COR-L47 (cell line): ENCODE results near the gene IFI27L1.

ENCODE experiments used
- DNase-seq: peaks from one replicate; lab custom pipeline; 2025; lab: John Stamatoyannopoulos, UW

The IFI27L1 gene

DNA sequence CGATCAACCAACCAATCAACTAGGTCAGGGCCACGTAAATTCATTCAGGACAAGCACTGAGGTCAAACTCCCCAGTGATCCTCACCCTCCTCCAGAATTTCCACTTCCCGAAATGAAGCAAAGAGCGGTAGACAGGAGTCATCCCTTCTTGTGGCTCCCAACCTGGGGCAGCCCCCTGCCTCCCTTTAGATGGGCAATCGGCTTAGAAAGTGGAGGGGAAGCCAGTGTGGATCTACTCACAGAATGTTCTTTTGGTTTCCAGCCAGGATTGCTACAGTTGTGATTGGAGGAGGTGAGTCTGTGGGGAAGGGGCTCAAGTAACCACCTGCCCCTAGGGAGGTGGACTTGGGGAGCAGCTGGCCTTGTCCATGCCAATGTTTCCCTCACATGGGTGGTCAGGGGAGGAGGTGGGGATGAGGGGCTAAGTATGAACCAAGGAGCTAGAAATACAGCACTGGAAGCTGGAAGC is 33.5 kb downstream of the IFI27L1 start:
- no peak for DNase-seq

DNA sequence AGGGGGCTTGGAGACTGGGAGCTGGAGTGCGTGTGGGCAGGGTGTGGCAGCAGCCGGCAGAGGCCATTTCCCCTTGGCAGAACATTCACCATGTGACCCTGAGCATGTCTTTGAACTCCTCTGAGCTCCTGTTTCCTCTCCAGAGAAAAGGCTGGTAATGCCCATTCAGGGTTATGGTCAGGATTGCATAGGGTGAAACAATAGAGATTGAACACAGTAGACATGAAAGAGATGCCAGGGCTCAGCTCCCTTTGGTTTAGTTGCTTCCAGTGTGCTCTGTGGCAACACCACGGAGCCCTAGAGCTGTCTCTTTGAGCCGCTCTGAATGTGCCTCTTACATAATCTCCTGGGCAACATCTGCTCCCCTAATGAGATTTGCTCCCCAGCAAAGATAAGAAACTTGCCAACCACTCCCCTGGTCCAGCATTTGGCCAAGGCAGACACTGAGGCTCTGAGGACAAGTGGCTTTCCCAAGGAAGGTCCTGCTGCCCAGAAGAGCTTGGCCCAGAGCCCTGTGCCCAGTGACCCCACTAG is 34.0 kb downstream of the IFI27L1 start:
- DNase-seq: no peak

GRCh38 chr14:94115631-94116030 is 34.5 kb downstream of the IFI27L1 start:
- DNase-seq: no peak

DNA sequence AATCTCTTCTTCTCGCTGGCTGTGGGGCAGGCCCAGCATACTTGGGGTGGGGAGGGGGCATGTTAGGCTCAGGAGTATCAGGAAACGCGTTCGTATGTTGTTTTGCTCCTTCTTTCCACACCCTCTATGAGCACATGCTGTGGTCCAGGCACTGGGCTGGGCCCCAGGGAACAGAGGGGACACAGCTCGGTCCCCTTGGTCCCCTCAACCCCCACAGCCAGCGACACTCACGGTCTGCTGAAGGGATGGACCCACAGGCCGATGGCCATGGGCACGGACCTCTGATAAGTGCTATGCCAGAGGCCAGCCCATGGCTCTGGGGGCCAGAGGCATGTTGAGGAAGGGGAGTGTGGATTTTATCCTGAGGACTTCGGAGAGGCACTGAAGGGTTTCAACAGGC is 35.6 kb downstream of the IFI27L1 start:
- DNase-seq: no peak

GRCh38 chr14:94117856-94118255 is 36.7 kb downstream of the IFI27L1 start:
- DNase-seq: no peak

GRCh38 chr14:94119071-94119470 is 38.0 kb downstream of the IFI27L1 start:
- DNase-seq: no peak

DNA sequence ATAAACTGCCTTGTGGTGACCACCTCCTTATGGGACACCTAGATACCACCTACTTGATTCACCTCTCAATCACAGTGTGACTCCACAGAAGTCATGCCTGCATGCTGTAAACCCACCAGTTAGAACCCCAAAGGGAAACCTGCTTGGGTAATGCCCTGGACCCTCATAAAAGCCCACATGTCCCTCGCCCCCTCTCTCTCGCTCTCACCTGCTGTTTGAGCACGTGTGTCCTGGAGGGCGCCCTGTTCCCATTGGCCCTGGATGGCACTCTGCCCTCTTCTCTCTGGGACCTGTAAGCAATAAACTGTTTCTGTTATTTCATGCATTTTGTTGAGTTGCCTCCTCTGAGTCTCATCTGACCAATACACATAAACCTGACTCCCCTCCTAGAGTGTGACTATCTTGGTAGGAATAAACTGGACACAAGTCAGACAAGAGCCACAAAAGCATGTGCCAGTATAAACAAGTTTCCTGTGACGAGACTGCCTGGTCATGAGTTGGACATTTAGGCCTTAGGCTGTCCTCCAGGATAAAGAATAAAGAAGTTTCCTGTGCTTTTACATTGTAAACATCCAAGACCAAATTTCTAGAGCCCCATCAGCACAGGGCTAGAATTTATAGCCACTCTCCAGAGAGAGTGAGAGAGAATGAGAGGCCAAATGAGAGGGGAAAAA is 39.7 kb downstream of the IFI27L1 start:
- no peak for DNase-seq

- no peak for DNase-seq
Observed at GRCh38 chr14:94121485-94121884, 40.4 kb downstream of the IFI27L1 start.

- no peak for DNase-seq
Observed at GRCh38 chr14:94122438-94122837, 41.3 kb downstream of the IFI27L1 start.

DNA sequence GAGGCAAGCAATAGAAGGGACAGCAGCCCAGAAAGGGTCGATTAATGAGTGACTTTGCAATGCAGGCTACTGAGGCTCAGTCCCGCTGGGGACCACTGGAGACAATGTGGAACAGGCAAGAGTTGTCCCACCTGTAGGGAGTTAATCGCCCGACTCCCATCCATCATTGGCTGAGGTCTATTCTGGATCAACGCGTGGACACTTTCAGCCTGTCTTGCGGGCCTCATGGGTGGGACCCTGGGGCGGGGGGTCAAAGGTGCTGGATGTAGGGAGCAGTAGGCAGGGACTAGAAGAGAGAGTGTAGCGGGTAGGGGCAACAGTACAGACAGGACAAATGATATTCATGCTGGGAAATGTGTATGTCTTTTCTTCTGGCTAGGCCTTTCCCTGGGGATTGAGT is 42.2 kb downstream of the IFI27L1 start:
- no peak for DNase-seq

- no peak for DNase-seq
Observed at GRCh38 chr14:94123868-94124267, 42.8 kb downstream of the IFI27L1 start.

DNA sequence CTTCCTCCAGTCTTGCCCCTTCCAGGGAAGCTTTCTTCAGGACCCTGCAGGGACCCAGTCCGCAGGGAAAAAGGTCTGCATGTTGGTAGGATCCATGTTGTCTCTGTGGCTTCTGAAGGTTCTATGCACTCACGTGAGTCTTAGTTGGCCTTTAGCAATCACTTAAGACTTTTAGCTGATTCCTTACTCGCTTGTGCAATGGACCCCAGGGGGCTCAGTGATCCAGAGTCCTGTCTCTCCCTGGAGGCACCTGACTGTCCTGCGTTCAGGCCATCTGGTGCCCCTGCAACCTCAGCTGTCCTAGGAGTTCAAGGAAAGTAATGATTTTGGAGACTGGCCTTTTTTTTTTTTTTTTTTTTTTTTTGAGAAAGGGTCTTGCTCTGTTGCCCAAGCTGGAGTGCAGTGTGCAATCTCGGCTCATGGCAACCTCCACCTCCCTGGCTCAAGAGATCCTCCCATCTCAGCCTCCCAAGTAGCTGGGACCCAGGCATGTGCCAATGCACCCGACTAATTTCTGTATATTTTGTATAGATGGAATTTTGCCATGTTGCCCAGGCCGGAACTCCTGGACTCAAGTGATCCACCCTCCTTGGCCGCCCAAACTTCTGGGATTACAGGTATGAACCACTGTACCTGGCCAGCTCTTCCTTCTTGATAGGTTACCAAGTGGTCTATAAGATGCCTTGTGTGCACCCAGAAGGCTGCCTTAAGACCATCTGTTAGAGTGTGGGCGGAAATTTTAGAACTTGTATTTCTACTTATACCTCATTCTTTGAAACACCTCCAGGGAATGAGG is 43.7 kb downstream of the IFI27L1 start:
- no peak for DNase-seq

GRCh38 chr14:94125659-94126418 is 44.7 kb downstream of the IFI27L1 start:
- no peak for DNase-seq

DNA sequence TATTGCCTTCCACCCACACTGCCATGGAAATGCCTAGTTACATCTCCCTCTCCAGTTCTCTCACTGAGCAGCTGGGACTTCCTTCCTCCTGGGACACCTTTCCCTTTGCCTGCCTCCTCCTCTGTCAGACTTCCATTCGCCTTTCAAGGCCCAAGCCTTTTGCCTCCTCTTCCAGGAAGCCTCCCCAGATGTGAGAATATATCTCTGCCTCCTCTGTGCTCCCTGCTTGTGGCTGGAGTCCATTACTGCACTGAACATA is 45.2 kb downstream of the IFI27L1 start:
- DNase-seq: no peak

DNA sequence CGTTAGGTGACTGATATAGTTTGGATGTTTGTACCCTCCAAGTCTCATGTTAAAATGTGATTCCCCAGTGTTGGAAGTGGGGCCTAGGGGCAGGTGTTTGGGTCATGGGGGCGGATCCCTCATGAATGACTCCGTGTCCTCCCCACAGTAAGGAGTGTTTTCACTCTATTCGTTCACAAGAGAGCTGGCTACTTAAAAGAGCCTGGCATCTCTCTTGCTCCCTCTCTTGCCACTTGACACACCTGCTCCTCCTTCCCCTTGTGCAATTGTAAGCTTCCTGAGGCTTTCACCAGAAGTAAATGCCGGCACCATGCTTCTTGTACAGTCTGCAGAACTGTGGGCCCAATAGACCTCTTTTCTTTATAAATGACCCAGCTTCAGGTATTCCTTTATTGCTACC is 45.7 kb downstream of the IFI27L1 start:
- no peak for DNase-seq

- DNase-seq: no peak
Observed at GRCh38 chr14:94127330-94127729, 46.2 kb downstream of the IFI27L1 start.

DNA sequence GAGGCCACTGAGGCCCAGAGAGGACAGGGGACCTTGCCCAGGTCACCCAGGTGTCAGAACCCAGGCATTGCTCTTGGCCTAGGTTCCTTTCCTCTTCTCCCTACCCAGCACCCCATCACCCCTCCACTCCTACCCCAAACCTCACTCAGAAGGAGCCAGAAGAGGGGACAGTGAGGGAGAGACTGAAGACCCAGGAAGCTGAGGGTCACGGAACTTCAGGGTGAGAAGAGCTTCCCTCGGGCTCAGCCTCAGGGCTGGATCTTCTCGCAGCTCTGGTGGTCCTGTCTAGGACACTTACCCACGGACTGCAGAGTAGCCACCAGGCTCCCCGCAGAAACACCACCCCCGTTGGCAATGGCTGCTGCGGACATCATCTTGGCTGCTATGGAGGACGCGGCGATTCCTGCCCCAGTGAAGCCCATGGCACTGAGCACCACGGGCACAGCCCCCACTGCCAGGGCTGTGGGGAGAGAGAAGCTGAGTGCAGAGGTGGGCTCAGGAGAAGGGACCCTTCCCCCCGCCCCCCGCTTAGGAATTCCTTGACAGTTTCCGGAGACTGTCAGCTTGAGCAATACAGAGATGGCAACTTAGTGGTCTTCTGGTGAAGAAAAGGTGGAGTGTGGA is 47.2 kb downstream of the IFI27L1 start:
- no peak for DNase-seq

GRCh38 chr14:94129111-94129757 is 48.1 kb downstream of the IFI27L1 start, which contains the start of gene IFI27L2:
Gene IFI27L2 (minus strand): TSS chr14:94129604. CDS start chr14:94129564, 40 bp downstream.
- peak; percentile 72 for DNase-seq

- DNase-seq: peak; percentile 49
Observed at GRCh38 chr14:94129758-94130414, 48.8 kb downstream of the IFI27L1 start.

DNA sequence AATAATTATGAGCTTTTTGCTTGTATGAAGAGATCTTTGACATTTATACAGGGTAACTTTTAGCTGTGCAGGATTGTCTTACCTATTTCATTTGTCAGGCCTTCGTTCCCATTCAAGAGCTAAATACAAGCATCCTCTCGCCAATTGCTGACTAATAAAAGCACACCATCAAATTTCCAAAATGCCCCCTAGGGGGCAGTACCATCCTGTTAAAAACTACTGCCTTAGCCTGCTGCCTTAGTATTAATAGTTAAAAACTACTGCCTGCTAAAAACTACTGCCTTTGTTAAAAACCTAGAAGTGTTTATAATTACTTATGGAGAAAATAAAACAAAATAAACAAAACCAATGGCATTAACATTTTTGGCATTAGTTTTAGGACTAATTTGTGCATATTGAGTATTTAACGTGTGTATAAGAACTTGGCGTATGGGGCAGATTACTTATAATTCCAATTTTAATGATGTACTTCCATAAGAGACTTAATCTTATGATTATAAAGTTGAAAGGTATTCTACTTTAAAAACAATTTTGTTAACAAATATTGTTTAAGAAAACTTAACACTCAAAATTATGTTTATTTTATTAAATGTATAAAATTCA is 51.3 kb downstream of the IFI27L1 start:
- peak; percentile 72 for DNase-seq

DNA sequence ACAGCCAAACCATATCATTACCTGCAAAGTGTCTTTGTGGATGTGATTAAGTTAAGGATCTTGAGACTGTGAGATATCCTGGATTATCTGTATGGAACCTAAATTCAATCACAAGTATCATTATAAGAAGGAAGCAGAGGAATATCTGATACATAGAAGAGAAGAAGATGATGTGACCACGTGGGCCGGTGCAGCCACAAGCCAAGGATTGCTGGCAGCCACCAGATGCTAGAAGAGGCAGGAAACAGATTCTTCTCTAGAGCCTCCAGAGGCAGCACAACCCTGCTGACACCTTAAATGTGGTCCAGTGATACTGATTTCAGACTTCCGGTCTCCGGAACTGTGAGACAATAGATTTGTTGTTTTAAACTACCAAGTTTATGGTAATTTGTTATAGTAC is 54.4 kb downstream of the IFI27L1 start:
- no peak for DNase-seq
